PC-3 (cell line): ENCODE measurements around the gene PCDH15. TPM values are rescaled to one million over a fixed set of nuclear protein-coding genes. Genes with fewer than 3 reads are reported as not detected.

Source experiments
- ATAC-seq: fragments of 200-7000 bp; cut with Tn5 transposase; 2 replicates; pipeline ENCODE4 v1.9.1; 2020; ENCODE audit warnings: mild to moderate bottlenecking, moderate library complexity
- BruUV-seq: library from RNA; stranded (reverse); fragments of 400-500 nt; replicated peaks from 2 replicates; lab custom pipeline; 2021; lab: Mats Ljungman, UMichigan
- CTCF ChIA-PET: fragments of 300-600 bp; sonication (Branson Sonifier 250); formaldehyde crosslinking; loops from one replicate; lab custom pipeline; 2022; ENCODE audit warnings: antibody characterized with exemption; lab: Charles Lee
- POLR2A ChIA-PET: fragments of 300-600 bp; sonication (Branson Sonifier 250); formaldehyde crosslinking; loops from one replicate; lab custom pipeline; 2022; ENCODE audit warnings: antibody characterized with exemption; ENCODE audit not compliant: unreplicated experiment; lab: Charles Lee
- DNase-seq: peaks from one replicate; pipeline ENCODE4 v3.0.0-alpha.2; 2015
- H2AFZ ChIP-seq: fragments of 300-600 bp; sonication (generic); 2 replicates; pipeline ENCODE4 v1.6.0; 2016; ENCODE audit warnings: antibody characterized with exemption, low read length
- H3F3A ChIP-seq: fragments of 300-600 bp; sonication (generic); one replicate; pipeline ENCODE4 v1.6.0; 2017; ENCODE audit warnings: antibody characterized with exemption, low read length, control low read depth, mild to moderate bottlenecking; ENCODE audit not compliant: unreplicated experiment
- H3K27ac ChIP-seq: fragments of 300-600 bp; sonication (generic); 2 replicates; pipeline ENCODE4 v1.5.1; 2016; ENCODE audit warnings: mild to moderate bottlenecking, low read length
- H3K27me3 ChIP-seq: fragments of 300-600 bp; sonication (generic); 2 replicates; pipeline ENCODE4 v1.6.1; 2016; ENCODE audit warnings: low read length, mixed read lengths
- H3K36me3 ChIP-seq: fragments of 300-600 bp; sonication (generic); 2 replicates; pipeline ENCODE4 v1.6.1; 2016; ENCODE audit warnings: low read depth, mixed run types, low read length, mixed read lengths
- H3K4me1 ChIP-seq: fragments of 300-600 bp; sonication (generic); 2 replicates; pipeline ENCODE4 v1.5.1; 2016; ENCODE audit warnings: low read length; ENCODE audit not compliant: insufficient read depth
- H3K4me2 ChIP-seq: fragments of 300-600 bp; sonication (generic); 2 replicates; pipeline ENCODE4 v1.6.0; 2016; ENCODE audit warnings: low read length
- H3K4me3 ChIP-seq: fragments of 300-600 bp; sonication (generic); 2 replicates; pipeline ENCODE4 v1.5.1; 2016; ENCODE audit warnings: mild to moderate bottlenecking, low read length, mixed read lengths
- H3K79me2 ChIP-seq: fragments of 300-600 bp; sonication (generic); 2 replicates; pipeline ENCODE4 v1.6.1; 2017; ENCODE audit warnings: low read length, mixed read lengths
- H3K9ac ChIP-seq: fragments of 300-600 bp; sonication (generic); 2 replicates; pipeline ENCODE4 v1.6.0; 2016; ENCODE audit warnings: mild to moderate bottlenecking, low read length
- H3K9me2 ChIP-seq: fragments of 300-600 bp; sonication (generic); replicated peaks from 2 replicates; pipeline ENCODE4 v1.6.1; 2016; ENCODE audit warnings: mixed run types, low read length, mixed read lengths
- H3K9me3 ChIP-seq: fragments of 300-600 bp; sonication (generic); 2 replicates; pipeline ENCODE4 v1.6.1; 2016; ENCODE audit warnings: low read length, mixed read lengths
- H4K20me1 ChIP-seq: fragments of 300-600 bp; sonication (generic); 2 replicates; pipeline ENCODE4 v1.6.1; 2016; ENCODE audit warnings: low read length, mixed read lengths
- CTCF ChIP-seq: fragments of 300-600 bp; sonication (generic); conservative IDR thresholded peaks from 2 replicates; pipeline ENCODE4 v1.5.1; 2017; ENCODE audit warnings: antibody characterized with exemption, low read depth, mild to moderate bottlenecking, low read length
- EZH2 ChIP-seq: fragments of 300-600 bp; sonication (generic); IDR thresholded peaks from one replicate; pipeline ENCODE4 v1.6.1; 2017; ENCODE audit warnings: antibody characterized with exemption, mild to moderate bottlenecking, low read length; ENCODE audit not compliant: unreplicated experiment
- EZH2phosphoT487 ChIP-seq: fragments of 300-600 bp; sonication (generic); IDR thresholded peaks from 2 replicates; pipeline ENCODE4 v1.6.1; 2018; ENCODE audit warnings: mild to moderate bottlenecking, antibody characterized with exemption, low read length, borderline replicate concordance
- intact Hi-C: fragments of 100-400 bp; cut with micrococcal nuclease; formaldehyde crosslinking; loops from 2 replicates; pipeline ENCODE4 v1.9.0; 2023
- total RNA-seq: library from RNA; depleted of rRNA; stranded (reverse); fragments of >200 nt; gene quantifications from 2 replicates; pipeline ENCODE4 v1.2.3, GENCODE V29; 2014

The PCDH15 gene
- total RNA-seq, 1 experiment from 2014 or later = not detected

GRCh38 chr10:54710918-54711317, 90.1 kb downstream of the PCDH15 start:
- Histone ChIP-seq H3K9me3 (no peaks in the 10 kb centered on the region), H3K27ac (no peak overlapping the region), H3K36me3 (no peaks in the 10 kb centered on the region), H4K20me1 (no peaks in the 10 kb centered on the region), H3K4me2 (no peak overlapping the region), H3K79me2 (no peaks in the 10 kb centered on the region), H3F3A (no peaks in the 10 kb centered on the region), H3K9ac (no peak overlapping the region), H3K4me3 (no peak overlapping the region), H2AFZ (no peak overlapping the region), H3K4me1 (no peaks in the 10 kb centered on the region), H3K27me3 (no peaks in the 10 kb centered on the region), H3K9me2 (no peaks in the 10 kb centered on the region)
- intact Hi-C loops = no loop called here
- TF ChIP-seq CTCF (no peak), EZH2phosphoT487 (no peak), EZH2 (no peak)
- no TSS peak for BruUV-seq
- ATAC-seq = no peak
- no peak for DNase-seq
- ChIA-PET CTCF (no interaction called here), POLR2A (no interaction called here)

GRCh38 chr10:54708591-54708990, 92.4 kb downstream of the PCDH15 start:
- Histone ChIP-seq H3K79me2 (no peaks in the 10 kb centered on the region), H3K4me2 (no peak overlapping the region), H3K27ac (no peak overlapping the region), H2AFZ (no peak overlapping the region), H3F3A (no peaks in the 10 kb centered on the region), H3K4me1 (no peaks in the 10 kb centered on the region), H3K9me2 (no peaks in the 10 kb centered on the region), H4K20me1 (no peaks in the 10 kb centered on the region), H3K4me3 (no peak overlapping the region), H3K27me3 (no peaks in the 10 kb centered on the region), H3K9ac (no peak overlapping the region), H3K9me3 (no peaks in the 10 kb centered on the region), H3K36me3 (no peaks in the 10 kb centered on the region)
- no peak for TF ChIP-seq CTCF
- no peak for TF ChIP-seq EZH2
- TF ChIP-seq EZH2phosphoT487 = no peak
- POLR2A ChIA-PET = no interaction called here
- BruUV-seq = no TSS peak
- no peak for ATAC-seq
- no peak for DNase-seq
- CTCF ChIA-PET = no interaction called here
- intact Hi-C loops = no loop called here

DNA sequence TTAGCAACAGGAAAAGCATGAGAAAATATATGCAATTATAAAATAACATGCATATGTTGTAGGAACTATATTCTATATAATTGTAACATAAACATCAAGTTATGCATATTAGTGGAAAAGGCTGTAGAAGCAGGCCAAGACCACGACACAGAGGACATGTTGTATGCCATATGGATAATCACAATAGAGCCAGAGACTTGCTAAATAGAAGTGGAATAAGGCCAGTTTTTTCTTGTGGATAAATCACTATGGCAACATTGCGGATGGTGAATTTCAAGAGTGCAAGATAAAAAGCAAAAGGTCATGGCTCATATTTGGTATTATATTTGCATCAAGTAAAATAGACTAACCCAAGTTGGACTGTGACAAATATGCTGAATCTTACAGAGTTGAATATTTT, 93.0 kb downstream of the PCDH15 start:
- H2AFZ ChIP-seq = no peak overlapping the region
- H3F3A ChIP-seq = no peaks in the 10 kb centered on the region
- BruUV-seq = no TSS peak
- ChIA-PET CTCF (no interaction called here), POLR2A (no interaction called here)
- no peaks in the 10 kb centered on the region for H4K20me1 ChIP-seq
- H3K36me3 ChIP-seq = no peaks in the 10 kb centered on the region
- H3K4me3 ChIP-seq = no peak overlapping the region
- H3K27ac ChIP-seq = no peak overlapping the region
- no peak for TF ChIP-seq CTCF
- intact Hi-C loops = no loop called here
- no peak overlapping the region for H3K4me2 ChIP-seq
- no peak overlapping the region for H3K9ac ChIP-seq
- H3K79me2 ChIP-seq = no peaks in the 10 kb centered on the region
- no peaks in the 10 kb centered on the region for H3K27me3 ChIP-seq
- no peaks in the 10 kb centered on the region for H3K9me2 ChIP-seq
- H3K9me3 ChIP-seq = no peaks in the 10 kb centered on the region
- no peak for DNase-seq
- no peaks in the 10 kb centered on the region for H3K4me1 ChIP-seq
- no peak for ATAC-seq
